Activated CD4-positive, alpha-beta T cell treated with anti-CD3 and anti-CD28 coated beads, Interleukin-2, amount 10 ng/mL, durations not matched to agents 7 days and 5 days (primary cell): ENCODE results near the gene PWWP2B. TPM values are rescaled to one million over a fixed set of nuclear protein-coding genes. Genes with fewer than 3 reads are reported as not detected.

Experiments used
- CTCF ChIA-PET: fragments of 350-600 bp; sonication (Branson Sonifier 250); formaldehyde crosslinking; loops from one replicate; lab custom pipeline; 2021; ENCODE audit warnings: antibody characterized with exemption; lab: Charles Lee
- POLR2A ChIA-PET: fragments of 350-600 bp; sonication (Branson Sonifier 250); formaldehyde crosslinking; loops from one replicate; lab custom pipeline; 2021; ENCODE audit warnings: antibody characterized with exemption; lab: Charles Lee
- DNase-seq: peaks from one replicate; pipeline ENCODE4 v3.0.0-alpha.2; 2020
- H3K27ac Mint-ChIP-seq: one replicate; pipeline ENCODE4 v1.8.0; 2021; ENCODE audit warnings: mild to moderate bottlenecking, moderate library complexity, mixed read lengths
- H3K27me3 Mint-ChIP-seq: one replicate; pipeline ENCODE4 v1.8.0; 2021; ENCODE audit warnings: mixed read lengths
- H3K36me3 Mint-ChIP-seq: one replicate; pipeline ENCODE4 v1.8.0; 2021; ENCODE audit warnings: low read depth, mixed read lengths
- H3K4me1 Mint-ChIP-seq: one replicate; pipeline ENCODE4 v1.8.0; 2021; ENCODE audit warnings: mixed read lengths
- H3K4me3 Mint-ChIP-seq: one replicate; pipeline ENCODE4 v1.8.0; 2021; ENCODE audit warnings: mild to moderate bottlenecking, moderate library complexity, mixed read lengths
- H3K9me3 Mint-ChIP-seq: one replicate; pipeline ENCODE4 v1.8.0; 2021; ENCODE audit warnings: mixed read lengths
- total RNA-seq, 2 experiments: library from RNA; stranded (reverse); gene quantifications; one replicate each; pipeline ENCODE4 v1.2.3, GENCODE V29; 2021

Gene PWWP2B
- total RNA-seq, 2 experiments from 2014 or later: 8.1 to 9.3 TPM

DNA sequence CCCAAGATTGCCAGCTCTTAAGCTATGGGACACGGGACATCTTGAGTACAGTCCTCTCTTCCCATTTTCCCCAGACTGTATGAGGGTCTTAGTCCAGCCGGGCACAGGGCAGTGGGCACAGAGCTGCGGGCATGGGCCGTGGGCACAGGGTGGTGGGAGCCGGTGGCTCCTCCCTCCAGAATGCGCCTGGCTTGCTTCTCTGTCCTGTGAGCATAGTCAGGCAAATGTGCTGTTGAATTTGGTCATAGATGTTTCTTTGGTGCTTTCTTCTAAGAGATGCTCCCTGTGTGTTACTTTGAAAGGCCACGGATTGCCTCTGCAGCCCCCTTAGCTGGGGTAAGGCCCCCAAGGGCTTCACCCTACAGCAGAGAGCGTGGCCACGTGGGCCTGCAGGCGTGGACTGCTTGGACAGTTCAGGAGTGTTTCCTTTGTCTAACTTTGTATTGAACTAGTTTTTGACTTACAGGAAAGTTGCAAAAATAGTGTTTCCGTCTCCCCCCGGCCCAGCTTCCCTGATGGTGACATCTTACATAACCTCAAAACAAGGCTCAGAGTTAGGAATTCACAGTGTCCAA, 40.3 kb upstream of the PWWP2B start:
- DNase-seq: no peak
- ChIA-PET POLR2A (no interaction called here), CTCF (no interaction called here)
- H3K27ac Mint-ChIP-seq: no peak overlapping the region
- no peak overlapping the region for H3K4me3 Mint-ChIP-seq
- peaks cover 2% of the 10 kb centered on the region for H3K4me1 Mint-ChIP-seq
- H3K9me3 Mint-ChIP-seq: peaks cover 2% of the 10 kb centered on the region
- H3K27me3 Mint-ChIP-seq: no peaks in the 10 kb centered on the region
- H3K36me3 Mint-ChIP-seq: no peaks in the 10 kb centered on the region

DNA sequence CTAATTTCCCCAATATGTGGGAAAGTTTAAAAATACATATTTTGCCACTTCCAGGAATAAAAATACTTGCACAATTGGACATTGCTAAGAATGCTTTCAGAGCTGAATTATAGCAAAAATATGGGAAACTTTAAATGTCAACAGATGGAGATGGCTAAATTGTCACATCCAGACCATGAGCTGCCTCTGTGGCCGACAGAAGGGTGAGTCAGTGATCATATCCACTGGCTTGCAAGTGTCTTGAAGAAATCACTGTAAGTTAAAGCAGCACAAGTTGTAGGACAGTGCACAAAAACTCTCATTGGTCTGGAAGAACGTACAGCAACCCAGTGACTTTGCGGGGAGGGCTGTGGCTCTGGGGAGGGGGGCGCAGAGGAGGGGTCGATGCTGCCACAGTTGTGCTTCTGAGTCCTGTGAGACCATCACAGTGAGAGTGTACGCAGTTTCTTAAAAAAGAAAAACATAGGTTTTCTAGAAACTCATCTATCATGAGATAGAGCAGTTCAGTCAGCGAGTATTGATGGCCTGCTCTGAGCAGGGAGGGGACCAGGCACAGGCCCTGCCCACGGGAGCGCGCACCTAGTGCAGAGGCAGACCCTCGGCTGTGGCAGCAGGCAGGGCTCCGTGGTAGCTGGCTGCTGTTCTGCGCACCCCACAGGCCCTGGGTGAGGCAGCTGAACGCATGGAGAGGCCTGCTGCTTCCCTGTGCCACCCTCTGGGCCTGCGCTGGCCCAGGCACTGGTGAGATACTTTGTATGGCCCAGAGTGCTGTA, 39.5 kb upstream of the PWWP2B start:
- ChIA-PET POLR2A (no interaction called here), CTCF (no interaction called here)
- H3K27me3 Mint-ChIP-seq: no peaks in the 10 kb centered on the region
- DNase-seq: no peak
- H3K4me3 Mint-ChIP-seq: no peak overlapping the region
- H3K27ac Mint-ChIP-seq: no peak overlapping the region
- peaks cover 2% of the 10 kb centered on the region for H3K9me3 Mint-ChIP-seq
- no peaks in the 10 kb centered on the region for H3K36me3 Mint-ChIP-seq
- H3K4me1 Mint-ChIP-seq: peaks cover 2% of the 10 kb centered on the region

DNA sequence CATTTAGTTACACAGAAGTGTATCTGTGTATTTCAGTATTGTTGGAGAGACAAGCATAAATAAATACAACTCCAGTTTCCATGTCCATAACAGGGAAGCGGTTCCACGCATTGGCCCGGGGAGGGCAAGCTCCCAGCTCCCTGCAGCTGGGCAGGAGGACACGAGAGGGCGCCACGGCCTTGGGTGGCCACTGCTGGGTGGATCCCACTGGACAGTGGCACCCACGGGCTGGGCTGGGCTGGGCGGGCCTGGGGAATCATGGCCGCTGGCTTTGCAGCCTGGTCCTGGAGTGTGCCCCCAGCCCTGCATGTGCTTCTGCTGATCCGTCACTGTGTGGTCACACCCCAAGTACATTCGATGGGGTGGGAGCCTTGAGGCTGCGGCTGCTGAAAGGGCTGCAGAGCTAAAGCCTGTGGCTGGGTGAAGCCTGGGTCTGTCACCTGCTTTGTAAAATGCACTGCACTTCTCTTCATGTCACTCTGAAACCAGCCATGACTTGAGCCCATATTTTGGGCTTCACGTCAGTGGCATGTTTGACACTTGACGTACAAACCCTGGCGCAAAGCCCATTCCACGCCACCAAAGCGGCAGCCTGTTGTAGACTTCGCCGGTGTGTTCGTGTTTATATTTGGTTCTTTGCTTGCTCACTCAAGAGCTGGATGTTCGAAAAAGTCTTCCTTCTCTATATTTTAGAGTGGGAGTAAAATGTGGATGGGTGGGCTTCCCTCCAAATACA, 37.5 kb upstream of the PWWP2B start:
- ChIA-PET POLR2A (no interaction called here), CTCF (no interaction called here)
- no peak overlapping the region for H3K4me3 Mint-ChIP-seq
- H3K27ac Mint-ChIP-seq: no peak overlapping the region
- no peaks in the 10 kb centered on the region for H3K27me3 Mint-ChIP-seq
- no peak for DNase-seq
- H3K9me3 Mint-ChIP-seq: peaks cover 2% of the 10 kb centered on the region
- no peaks in the 10 kb centered on the region for H3K36me3 Mint-ChIP-seq
- H3K4me1 Mint-ChIP-seq: no peaks in the 10 kb centered on the region

DNA sequence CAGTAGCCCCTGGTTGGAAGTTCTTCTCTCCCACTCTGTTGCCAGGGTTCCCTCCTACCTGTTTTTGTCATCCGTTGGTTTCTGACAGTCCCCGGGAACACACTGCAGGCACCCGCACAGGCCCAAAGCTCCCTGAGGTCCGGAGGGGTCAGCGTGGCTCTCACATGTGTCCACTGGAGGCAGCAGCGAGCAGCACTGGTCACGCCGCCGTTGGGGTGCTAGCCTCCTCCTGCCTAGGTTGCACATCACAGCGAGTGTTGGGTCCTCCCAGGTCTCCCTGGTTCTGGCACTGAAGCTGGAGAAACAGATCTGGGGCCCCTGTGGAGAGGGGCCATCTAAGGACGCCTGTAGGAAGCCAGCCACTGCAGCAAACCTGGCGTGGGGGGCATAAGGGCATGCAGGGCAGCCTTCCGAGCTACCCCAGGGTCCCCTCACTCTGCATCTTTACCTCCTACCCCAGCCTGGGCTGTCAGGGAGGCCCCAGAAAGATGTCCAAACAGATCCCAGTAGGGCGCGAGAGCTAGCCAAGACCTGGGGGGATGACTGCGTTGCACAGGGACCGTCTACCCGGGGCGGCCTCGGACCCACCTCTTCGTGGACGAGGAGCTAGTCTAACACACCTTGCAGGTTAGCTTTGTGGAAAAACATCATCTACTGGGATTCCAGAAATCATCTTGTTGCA, 36.1 kb upstream of the PWWP2B start:
- no peaks in the 10 kb centered on the region for H3K36me3 Mint-ChIP-seq
- H3K9me3 Mint-ChIP-seq: peaks cover 2% of the 10 kb centered on the region
- H3K4me1 Mint-ChIP-seq: no peaks in the 10 kb centered on the region
- no peak overlapping the region for H3K27ac Mint-ChIP-seq
- peak; percentile 14 for DNase-seq
- POLR2A ChIA-PET: no interaction called here
- no peak overlapping the region for H3K4me3 Mint-ChIP-seq
- CTCF ChIA-PET: interaction anchor here (0.6 to 0.9 kb wide), 3 partner anchors 12 to 200 kb away, joined by 3 to 4 read pairs (median 3); no protein-coding TSS in a partner anchor
- no peaks in the 10 kb centered on the region for H3K27me3 Mint-ChIP-seq

DNA sequence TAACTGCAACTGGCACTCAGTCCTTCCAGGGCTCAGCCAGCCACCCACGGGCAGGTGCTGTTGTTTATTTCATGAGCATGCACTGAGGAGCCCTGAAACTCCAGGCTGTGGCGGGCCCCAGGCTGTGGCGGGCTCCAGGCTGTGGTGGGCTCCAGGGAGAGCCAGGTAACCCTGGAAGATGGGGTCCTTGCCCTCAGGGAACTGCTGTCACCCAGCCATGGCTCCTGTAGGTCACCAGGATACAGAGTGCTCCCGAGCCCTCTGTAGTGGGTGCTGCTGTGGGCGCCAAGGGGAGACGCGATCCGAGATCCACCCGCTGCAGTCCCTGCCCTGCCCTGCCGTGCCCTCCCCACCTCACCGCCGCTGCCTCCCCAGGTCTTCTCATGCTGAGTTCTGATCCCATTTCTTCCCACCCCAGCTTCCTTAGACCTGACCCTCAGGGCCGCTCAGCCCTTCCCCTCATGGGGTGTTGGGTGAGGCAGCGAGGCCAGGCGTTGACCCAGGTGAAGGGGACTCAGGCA, 35.4 kb upstream of the PWWP2B start:
- H3K4me3 Mint-ChIP-seq: no peak overlapping the region
- H3K9me3 Mint-ChIP-seq: peaks cover 2% of the 10 kb centered on the region
- ChIA-PET CTCF (interaction anchor here (0.6 to 0.9 kb wide), 3 partner anchors 13 to 199 kb away, joined by 3 to 4 read pairs (median 3); no protein-coding TSS in a partner anchor), POLR2A (no interaction called here)
- no peak for DNase-seq
- no peaks in the 10 kb centered on the region for H3K4me1 Mint-ChIP-seq
- no peak overlapping the region for H3K27ac Mint-ChIP-seq
- H3K36me3 Mint-ChIP-seq: no peaks in the 10 kb centered on the region
- H3K27me3 Mint-ChIP-seq: no peaks in the 10 kb centered on the region

DNA sequence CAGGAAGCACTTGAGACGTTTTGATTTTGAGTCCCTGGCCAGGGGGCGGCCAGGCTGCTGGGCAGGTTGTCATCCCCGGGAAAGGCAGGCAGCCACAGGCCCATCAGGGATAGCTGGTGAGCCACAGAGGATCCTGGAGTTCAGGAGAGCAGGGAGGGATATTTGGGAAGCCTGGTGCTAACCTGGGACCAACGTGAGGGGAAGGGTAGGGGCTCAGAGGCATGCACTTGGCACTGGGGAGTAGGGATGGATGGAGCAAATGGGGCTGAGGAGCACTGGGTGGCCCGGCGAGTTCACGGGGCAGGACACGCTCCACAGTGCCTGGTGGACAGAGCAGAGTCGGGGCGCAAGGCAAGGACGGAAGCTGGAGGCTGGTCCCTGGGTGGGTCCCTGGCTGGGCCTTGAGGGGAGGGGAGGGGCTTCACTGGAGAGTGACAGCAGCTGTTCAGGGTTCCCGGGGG, 34.8 kb upstream of the PWWP2B start:
- CTCF ChIA-PET: interaction anchor here (0.6 to 0.7 kb wide), 2 partner anchors 198 to 450 kb away, joined by 3 read pairs; no protein-coding TSS in a partner anchor
- H3K4me1 Mint-ChIP-seq: no peaks in the 10 kb centered on the region
- no peaks in the 10 kb centered on the region for H3K27me3 Mint-ChIP-seq
- H3K4me3 Mint-ChIP-seq: no peak overlapping the region
- H3K27ac Mint-ChIP-seq: no peak overlapping the region
- peaks cover 2% of the 10 kb centered on the region for H3K9me3 Mint-ChIP-seq
- DNase-seq: no peak
- POLR2A ChIA-PET: no interaction called here
- no peaks in the 10 kb centered on the region for H3K36me3 Mint-ChIP-seq

DNA sequence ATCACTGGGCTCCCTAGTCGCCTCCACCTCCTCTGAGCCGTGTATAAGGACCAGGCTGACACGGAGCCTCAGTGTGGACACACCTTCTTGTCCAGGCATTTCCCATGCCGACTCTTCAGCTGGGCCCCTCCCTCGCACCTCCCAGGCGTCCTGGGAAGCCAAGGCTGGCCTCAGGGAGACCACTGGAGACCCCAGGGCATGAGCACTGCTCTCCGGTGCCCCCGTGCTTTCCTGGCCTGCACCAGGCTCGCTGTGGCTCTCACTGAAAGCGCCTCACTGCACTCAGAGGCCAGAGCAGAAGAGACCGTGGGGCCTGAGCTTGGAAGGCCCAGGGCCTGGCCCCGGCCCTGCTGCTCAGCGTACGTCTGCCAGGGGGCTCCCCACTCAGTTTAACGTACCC, 33.6 kb upstream of the PWWP2B start:
- Mint-ChIP-seq H3K27ac (no peak overlapping the region), H3K36me3 (no peaks in the 10 kb centered on the region), H3K4me1 (no peaks in the 10 kb centered on the region), H3K9me3 (no peaks in the 10 kb centered on the region), H3K27me3 (no peaks in the 10 kb centered on the region), H3K4me3 (no peak overlapping the region)
- no peak for DNase-seq
- ChIA-PET CTCF (no interaction called here), POLR2A (no interaction called here)

DNA sequence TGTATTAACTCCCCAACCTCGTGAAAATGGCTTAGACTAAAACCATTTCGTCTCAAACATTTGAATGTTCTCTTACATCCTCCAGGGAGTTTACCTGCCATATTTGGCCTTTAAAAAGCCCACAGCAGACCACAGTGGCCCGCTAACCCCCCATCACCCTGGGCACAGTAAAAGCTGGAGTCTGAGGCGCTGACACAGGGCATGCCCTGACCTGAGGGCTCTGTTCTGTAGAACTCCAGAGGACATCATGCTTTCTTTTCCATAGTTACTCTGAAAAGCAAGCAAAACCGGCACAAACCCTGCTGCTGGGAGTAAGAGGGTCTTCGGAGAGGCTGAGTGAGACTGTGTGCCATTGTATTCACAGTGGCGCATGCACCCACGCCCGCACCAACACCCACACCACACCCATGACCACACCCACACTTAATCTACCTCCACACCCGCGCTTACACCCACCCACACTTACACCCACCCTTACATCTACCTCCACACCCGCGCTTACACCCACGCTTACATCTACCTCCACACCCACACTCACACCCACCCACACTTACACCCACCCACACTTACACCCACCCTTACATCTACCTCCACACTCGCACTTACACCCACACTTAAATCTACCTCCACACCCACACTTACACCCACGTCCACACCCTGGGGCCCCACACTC, 32.9 kb upstream of the PWWP2B start:
- Mint-ChIP-seq H3K9me3 (no peaks in the 10 kb centered on the region), H3K27ac (no peak overlapping the region), H3K36me3 (no peaks in the 10 kb centered on the region), H3K4me1 (no peaks in the 10 kb centered on the region), H3K4me3 (no peak overlapping the region), H3K27me3 (no peaks in the 10 kb centered on the region)
- ChIA-PET POLR2A (no interaction called here), CTCF (no interaction called here)
- no peak for DNase-seq

DNA sequence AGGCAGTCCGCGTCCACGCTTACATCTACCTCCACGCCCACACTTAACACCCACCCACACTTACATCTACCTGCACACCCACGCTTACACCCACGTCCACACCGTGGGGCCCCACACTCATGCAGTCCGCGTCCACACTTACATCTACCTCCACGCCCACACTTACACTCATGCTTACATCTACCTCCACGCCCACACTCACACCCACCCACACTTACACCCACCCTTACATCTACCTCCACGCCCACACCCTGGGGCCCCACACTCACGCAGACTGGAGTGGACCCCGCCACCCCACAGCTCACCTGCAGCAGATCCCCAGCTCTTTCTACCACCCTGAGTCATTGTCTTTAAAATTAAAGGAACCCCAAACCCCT, 32.4 kb upstream of the PWWP2B start:
- CTCF ChIA-PET: no interaction called here
- no peak for DNase-seq
- no peaks in the 10 kb centered on the region for H3K27me3 Mint-ChIP-seq
- POLR2A ChIA-PET: no interaction called here
- H3K9me3 Mint-ChIP-seq: no peaks in the 10 kb centered on the region
- H3K4me3 Mint-ChIP-seq: no peak overlapping the region
- H3K27ac Mint-ChIP-seq: no peak overlapping the region
- H3K36me3 Mint-ChIP-seq: no peaks in the 10 kb centered on the region
- no peaks in the 10 kb centered on the region for H3K4me1 Mint-ChIP-seq

DNA sequence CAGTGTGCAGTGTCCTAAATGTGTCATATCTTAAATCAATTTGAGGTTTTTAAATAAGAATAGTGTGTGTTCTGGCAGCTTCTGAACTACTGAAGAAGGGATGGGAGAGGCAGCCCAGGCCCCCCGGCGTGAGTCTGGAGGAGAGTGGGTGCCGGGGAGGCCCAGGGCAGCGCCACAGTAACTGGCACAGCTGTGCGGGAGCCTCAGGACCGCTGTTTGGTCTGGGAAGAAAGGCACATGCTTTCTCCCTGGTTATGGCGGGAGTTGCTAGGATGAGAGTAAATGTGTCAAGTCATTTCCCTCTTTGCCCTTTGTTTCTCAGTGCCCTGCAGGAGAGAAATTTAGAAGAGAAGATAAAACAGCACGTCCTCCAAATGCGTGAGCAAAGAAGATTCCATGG, 31.9 kb upstream of the PWWP2B start:
- no peak overlapping the region for H3K4me3 Mint-ChIP-seq
- H3K4me1 Mint-ChIP-seq: no peaks in the 10 kb centered on the region
- ChIA-PET POLR2A (no interaction called here), CTCF (no interaction called here)
- no peak overlapping the region for H3K27ac Mint-ChIP-seq
- no peak for DNase-seq
- no peaks in the 10 kb centered on the region for H3K36me3 Mint-ChIP-seq
- H3K27me3 Mint-ChIP-seq: no peaks in the 10 kb centered on the region
- no peaks in the 10 kb centered on the region for H3K9me3 Mint-ChIP-seq

DNA sequence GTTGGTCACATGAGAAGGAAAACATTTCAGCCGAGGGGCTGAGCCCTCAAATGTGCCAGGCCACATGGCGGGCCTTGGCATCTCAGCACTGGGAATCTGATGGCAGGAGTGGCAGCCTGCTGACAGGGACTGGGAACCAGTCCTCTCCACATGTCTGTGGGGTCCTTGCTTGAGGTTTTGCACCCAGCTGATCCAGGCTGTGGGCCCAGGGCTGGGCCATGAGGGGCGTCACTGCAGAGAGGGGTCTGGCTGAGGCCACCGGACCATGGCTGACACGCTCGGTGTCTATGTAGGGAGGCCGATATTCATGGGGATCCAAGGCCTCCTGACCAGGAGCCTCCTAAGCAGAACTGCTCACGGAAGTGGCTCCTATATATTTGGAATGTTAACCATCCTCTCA, 31.0 kb upstream of the PWWP2B start:
- Mint-ChIP-seq H3K27me3 (no peaks in the 10 kb centered on the region), H3K9me3 (no peaks in the 10 kb centered on the region), H3K4me1 (no peaks in the 10 kb centered on the region), H3K27ac (no peak overlapping the region), H3K4me3 (no peak overlapping the region), H3K36me3 (no peaks in the 10 kb centered on the region)
- CTCF ChIA-PET: no interaction called here
- POLR2A ChIA-PET: no interaction called here
- no peak for DNase-seq

DNA sequence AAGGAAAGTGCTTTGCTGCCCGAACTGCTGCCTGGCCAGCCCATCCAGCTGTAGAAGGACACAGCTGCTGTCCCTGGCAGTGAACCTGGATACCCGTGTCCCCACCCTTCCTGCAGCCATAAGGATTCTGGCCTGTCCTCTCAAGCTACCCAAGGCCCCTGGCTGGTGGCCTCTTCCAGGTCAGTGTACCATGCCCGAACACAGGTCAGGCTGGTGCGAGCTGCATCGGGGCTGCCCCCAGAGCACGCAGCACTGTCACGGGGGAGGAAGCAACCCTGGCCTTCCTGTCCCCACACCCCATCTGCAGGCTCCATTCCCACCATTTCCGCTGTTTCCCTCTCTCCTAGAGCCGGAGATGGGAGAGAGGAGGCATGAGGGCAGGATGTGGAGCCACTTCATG, 30.5 kb upstream of the PWWP2B start:
- no peaks in the 10 kb centered on the region for H3K27me3 Mint-ChIP-seq
- H3K9me3 Mint-ChIP-seq: no peaks in the 10 kb centered on the region
- peaks cover 2% of the 10 kb centered on the region for H3K4me1 Mint-ChIP-seq
- no peaks in the 10 kb centered on the region for H3K36me3 Mint-ChIP-seq
- no peak for DNase-seq
- H3K27ac Mint-ChIP-seq: no peak overlapping the region
- no peak overlapping the region for H3K4me3 Mint-ChIP-seq
- POLR2A ChIA-PET: no interaction called here
- CTCF ChIA-PET: no interaction called here
